Glomerular visceral epithelial cell (primary cell): Measurements from ENCODE around the gene CDC34.
A peak's percentile ranks its signal among the peaks of the same experiment; 100 is the strongest.

Source experiments
- DNase-seq: peaks from one replicate; pipeline ENCODE4 v3.0.0-alpha.2; 2016; ENCODE audit errors: extremely low spot score

CDC34 gene, protein sequence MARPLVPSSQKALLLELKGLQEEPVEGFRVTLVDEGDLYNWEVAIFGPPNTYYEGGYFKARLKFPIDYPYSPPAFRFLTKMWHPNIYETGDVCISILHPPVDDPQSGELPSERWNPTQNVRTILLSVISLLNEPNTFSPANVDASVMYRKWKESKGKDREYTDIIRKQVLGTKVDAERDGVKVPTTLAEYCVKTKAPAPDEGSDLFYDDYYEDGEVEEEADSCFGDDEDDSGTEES

DNA sequence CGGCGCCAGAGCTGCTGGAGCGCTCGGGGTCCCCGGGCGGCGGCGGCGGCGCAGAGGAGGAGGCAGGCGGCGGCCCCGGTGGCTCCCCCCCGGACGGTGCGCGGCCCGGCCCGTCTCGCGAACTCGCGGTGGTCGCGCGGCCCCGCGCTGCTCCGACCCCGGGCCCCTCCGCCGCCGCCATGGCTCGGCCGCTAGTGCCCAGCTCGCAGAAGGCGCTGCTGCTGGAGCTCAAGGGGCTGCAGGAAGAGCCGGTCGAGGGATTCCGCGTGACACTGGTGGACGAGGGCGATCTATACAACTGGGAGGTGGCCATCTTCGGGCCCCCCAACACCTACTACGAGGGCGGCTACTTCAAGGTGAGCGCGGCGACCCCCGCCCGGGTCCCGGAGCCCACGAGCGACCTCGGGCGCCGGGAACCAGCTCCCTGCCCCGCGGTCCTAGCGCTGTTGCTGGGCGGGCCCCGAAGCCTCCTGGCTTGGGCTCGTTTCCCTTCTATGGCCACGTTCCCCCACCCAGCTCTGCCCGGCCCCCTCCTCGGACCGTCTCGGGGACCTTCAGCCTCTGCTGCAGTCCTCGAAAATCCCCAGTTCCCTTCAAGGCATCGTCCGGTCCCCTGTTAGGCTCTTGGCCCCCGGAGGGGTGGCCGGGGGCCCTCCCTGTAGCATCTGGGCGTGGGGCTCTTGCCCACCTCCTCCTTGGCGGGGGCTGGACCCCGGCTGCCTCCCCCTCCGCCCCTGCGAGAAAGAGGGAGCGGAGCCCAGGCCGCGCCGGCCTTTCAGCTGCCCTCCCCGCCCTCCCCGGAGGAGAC lies at the start of gene CDC34:
TSS of gene CDC34 (plus strand) at position 8 of the 808 bp plus-strand sequence. CDS start at position 180, 172 bp downstream.
- peak; percentile 35 for DNase-seq

DNA sequence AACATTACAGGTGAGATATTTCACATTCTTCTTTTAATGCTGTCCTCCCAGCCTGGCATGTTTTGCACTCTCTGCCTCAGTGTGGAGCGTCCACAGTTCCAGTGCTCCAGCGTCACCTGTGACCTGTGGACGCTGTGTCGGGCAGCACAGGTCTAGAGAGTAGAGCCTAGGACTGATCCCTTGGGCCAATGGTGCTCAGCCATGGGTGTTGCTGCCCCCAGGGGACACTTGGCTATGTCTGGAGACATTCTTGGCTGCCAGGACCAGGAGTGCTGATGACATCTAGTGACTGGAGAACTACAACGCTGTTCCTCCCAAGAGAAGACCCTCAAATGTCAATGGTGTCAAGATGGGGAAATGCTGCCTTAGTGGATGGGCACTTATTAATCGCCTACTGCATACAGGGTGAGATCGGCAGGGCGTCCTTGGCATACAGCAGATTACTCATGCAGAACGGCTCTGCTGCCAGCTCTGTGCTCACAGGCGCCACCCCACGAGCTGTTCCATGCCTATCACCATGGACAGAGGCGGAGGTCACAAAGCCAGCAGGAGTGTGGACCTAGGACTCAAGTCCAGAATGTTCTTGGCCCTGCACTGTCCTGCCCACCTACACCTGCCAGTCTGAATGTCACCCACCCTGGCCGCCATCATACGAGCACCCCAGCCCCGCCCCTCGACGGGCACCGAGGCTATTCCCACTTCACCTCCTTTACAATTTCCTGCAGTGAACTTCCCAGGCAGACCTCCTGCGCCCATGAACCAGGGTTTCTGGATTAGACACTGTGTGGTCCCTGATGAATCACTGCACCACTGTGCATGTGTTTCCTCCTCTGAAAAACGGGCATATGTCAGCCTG lies 49.1 kb upstream of the CDC34 start:
- peak; percentile 38 for DNase-seq

DNA sequence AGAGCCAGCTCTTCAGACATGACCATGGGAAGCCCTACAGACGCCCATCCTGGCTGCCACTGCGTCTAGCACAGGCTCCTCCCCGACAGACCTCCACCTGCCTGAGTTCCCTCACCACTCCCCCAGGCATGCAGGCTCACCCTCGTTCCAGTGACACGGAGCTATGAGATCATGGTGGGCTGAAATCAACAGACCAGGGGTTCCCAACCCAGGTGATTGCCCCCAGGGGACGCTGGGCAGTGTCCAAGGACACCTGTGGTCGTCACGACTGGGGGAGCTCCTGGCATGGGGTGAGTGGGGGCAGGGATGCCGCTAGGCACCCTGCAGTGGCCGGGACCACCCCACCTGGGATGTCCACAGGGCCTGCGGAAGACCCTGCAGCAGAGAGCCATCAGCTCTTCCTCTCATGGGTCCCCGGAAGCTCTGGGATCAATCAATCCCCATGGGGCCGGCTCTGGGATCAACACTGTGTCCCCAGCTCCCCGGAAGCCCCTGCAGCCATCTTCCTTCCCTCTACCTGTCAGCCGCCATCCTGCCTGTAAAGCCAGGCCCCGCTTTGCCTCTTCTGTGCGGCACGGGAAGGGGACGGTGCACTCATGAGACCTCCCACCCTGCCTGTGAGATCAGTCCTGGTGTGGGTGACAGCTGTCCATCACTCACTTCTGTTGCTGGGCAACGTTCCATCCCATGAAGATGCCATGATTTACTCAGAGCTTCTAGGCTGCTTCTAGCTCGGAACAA lies 48.1 kb upstream of the CDC34 start:
- DNase-seq = no peak

DNA sequence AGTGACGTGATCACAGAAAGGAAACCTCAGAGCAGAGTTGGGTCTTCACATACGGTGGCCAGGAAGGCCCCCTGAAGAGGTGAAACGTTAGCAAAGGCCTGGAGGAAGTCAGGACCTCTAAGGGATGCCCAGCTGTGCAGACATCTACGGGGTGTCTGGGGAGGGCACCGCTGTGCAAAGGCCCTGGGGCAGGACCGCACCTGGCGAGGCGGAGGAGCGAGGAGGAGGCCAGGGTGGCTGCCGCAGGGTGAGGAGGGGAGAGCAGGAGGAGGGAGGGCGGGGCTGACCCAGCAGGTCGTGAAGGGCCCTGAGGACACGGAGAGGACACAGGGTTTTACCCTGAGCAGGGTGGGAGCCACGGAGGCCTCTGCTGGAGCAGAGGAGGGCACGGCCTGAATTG lies 47.1 kb upstream of the CDC34 start:
- no peak for DNase-seq

DNA sequence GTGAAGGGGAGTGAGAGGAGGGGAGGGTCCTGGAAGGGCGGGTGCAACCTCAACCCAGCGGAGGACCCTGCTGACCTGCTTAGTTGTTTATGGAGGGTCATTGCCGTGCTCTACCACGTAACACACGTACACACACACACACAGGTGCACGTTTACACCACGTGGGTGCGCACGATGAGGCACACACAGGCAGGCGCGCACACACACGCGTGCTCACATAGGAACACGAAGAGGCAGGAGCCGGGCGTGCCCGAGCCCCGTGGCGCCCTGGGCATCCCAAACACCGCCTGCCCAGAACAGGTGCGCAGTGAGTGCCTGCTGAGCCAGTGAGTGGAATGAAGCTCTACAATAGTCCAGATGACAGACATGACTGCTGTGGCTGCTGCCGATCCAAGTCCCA lies 46.5 kb upstream of the CDC34 start:
- DNase-seq = no peak

DNA sequence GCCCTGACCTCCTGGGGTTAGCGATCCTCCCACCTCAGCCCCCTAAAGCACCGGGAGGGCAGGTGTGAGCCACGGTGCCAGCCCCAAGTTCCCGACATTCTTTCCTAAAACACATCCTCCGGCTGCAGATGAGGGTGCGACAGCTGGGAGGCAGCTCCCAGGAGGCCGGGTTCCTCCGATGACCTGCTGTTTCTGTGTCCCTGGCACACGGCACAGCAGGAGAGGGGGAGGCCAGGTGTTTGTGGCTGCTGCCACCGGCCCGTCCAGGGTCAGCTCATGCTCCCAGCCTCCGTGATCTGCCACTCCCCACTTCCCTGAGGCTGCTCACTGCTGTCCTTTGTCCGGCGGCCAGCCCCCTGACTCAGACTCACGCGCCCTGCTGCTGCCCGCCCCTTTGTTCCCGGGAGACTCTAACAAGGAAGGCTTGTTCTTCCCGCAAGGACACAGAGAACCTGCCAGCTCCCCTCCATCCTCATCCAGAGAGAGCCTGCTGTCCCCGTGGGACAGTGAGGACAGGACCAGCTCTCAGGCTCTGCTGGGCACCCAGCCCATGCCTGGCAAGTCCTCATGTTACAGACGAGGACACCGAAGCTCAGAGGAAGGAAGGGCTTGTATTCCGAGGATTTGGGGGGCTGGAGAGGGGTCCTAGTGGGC lies 45.9 kb upstream of the CDC34 start:
- DNase-seq = peak; percentile 58

DNA sequence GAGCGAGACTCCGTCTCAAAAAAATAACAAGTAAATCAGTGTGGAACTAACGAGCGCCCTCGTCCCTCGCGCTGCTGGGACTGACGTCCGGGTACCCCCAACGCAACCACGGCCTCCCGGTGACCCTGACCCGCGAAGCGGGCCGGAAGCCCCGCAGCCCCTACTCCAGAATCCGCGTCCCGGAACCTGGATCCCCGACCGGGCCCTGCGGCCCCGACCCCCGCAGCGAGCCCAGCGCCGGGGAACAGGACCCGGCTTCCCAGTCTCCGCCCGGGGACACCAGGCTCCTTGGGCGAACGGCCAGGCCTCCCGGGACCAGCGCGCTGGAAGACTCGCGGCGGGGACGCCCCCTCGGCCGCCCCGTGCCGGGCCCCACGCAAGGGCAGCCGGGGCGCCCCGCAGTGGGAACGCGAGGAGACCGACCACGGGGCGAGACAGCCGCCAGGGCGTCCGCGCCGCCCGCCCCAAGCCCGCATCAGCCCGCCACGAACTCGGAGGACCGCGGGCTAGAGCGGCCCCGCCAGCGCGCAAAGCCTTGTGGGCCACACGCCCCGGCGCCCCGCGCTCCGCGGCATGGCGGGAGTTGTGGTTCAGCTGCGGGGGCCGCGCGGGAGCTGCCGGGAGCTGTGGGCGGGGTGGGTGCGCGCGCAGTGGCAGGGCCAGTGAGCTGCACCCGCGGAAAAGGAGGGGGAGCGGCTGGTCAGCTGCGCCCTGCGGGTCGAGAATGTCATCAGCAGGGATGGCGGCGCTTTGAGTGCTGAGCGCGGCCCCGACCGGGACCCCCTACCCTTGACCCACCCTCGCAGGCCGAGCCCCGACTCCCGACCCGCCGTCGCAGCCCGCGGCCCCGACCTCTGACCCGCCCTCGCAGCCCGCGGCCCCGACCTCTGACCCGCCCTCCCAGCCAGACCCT lies 42.8 kb upstream of the CDC34 start:
- DNase-seq = peak; percentile 95

DNA sequence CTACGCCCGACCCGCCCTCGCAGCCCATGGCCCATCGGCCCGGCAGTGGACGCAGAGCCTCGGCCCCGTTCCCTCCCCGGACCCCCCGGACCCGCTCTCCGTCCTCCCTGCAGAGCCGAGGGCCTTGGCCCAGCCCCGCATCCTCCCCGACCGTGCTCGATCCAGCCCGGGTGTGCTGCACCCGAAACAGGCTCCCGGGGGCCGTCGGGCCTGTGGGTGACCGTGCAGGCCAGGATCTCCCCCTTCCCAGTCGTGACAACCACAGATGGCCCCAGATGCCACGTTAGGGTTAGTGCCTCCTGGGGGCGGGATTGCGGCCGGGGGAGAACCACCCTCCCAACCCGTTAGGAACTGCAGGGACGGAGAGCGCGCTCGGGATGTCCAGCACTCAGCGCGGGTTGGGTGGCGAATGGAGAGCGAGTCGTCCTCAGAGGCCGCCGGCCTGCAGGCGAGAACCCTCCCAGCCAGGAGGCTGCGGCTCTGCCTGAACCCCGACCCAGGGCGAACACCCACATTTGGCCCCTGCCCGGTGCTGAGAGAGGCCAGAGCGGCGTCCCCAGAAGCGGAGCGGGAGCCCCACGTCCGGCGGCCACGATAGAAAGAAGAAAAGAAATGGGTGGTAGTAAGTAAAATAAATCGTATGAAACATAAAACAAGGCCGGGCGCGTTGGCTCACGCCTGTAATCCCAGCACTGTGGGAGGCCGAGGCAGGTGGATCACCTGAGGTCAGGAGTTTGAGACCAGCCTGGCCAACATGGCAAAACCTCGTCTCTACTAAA lies 42.0 kb upstream of the CDC34 start:
- DNase-seq = no peak

DNA sequence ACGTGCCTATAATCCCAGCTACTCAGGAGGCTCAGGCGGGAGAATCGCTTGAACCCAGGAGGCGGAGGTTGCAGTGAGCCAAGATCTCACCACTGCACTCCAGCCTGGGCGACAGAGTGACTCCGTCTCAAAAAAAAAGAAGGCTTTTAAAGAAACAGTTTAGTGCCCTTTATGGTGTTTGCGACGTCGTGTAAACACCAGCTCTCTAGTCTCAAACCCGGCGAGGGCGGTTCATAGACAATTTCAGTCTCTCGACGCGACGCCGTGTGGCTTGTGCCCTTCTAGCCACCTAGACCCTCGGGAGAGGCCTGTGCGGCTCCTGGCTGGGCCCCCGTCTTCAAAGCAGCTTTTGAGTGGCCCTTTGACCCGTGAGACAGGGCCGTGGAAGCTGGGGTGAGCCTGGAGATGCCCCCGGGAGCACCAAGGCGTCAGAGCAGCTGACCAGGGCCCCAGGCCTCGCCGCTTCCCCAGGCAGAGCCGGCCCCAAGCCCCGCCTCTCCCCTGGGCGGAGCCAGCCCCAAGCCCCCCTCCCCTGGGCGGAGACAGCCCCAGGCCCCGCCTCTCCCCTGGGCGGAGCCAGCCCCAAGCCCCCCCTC lies 40.3 kb upstream of the CDC34 start:
- no peak for DNase-seq

DNA sequence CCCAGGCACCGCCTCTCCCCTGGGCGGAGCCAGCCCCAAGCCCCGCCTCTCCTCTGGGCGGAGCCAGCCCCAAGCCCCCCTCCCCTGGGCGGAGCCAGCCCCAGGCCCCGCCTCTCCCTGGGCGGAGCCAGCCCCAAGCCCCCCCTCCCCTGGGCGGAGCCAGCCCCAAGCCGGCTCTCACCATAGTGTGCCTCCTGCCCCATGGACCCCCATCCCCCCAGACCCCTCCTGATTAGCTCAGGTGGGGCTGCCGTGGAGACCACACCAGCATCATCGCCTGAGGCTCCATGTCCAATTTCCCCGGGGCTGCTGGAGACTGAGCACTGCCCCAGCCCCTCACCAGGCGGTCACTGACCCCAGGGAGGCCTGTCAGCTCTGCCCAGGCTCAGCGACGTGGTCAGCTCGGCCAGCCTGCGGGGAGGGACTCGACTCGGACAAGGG lies 39.4 kb upstream of the CDC34 start:
- DNase-seq = no peak

DNA sequence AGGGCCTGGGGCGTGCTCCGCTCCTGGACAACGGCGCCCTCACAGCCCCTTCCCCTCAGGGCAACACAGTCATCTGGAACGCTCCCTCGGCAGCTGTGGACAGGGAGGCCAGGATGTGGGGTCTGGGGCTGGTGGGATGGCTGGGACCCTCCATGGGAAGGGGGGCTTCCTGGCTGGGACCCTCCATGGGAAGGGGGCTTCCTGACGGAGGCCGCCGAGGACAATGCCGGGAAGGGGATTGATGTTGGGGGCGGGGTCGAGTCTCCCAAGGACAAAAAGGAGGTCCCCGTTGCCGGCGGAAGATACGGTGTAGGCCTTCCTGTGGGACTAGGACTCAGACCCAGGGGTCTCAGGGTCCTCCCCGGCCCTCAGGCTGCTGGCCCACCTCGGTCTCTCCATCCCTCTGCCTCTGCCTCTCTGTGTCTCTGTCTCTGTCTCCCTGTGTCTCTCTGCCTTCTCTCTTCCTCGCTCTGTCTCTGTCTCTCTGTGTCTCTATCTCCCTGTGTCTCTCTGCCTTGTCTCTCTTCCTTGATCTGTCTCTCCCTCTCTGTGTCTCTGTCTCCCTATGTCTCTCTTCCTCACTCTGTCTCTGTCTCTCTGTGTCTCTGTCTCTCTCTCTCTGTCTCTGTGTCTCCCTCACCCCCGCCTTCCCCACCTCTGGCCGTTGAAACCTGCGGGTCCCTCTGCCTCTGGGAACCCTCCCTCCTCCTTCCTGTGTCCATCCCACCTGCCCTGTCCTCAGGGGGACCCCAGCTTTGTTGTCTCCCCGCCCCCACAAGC lies 38.0 kb upstream of the CDC34 start:
- DNase-seq = no peak

DNA sequence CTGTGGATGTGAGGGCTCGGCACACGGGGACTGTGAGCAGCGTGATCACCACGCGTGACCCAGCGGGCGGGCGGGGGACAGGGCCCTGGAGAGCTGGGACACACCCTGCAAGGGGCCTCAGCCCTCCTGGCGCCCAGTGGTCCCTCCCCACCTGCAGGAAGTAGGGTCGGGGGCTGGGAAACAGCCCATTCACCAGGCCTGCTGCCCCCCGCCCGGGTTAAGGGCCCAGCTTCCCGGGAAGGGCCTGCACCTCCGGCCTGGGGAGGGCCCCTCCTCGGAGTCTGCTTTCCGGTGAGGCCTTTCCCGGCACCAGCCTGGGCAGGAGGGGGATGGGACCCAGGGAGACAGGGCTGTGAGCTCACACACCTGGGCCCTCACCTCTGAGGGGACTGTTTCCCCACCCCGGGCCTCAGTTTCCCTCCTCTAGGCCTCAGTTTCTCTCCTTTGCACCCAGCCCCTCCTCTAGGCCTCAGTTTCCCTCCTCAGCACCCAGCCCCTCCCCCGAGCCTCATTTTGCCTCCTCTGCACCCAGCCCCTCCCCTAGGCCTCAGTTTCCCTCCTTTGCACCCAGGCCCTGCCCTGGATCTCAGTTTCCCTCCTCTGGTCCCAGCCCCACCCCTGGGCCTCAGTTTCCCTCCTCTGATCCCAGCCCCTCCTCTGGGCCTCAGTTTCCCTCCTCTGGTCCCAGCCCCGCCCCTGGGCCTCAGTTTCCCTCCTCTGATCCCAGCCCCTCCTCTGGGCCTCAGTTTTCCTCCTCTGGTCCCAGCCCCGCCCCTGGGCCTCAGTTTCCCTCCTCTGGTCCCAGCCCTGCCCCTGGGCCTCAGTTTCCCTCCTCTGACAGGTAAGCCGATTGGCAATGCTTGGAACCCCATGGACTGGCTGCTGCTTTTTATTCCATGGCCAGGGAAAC lies 37.1 kb upstream of the CDC34 start:
- DNase-seq = no peak

DNA sequence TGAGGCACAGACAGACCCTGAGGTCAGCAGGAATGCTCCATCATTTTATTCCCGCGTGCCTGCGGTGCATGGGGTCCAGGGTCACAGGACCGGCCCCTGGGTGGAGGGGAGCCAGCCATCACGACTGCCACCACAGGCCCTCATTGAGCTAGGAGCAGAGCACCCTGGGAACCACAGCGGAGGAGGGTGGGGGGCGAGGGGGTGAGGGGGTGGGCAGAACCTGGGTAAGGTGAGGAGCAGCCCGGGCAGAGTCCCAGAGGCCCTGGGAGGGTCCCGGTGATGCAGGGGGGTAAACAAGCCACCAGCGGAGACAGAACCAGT lies 36.5 kb upstream of the CDC34 start:
- no peak for DNase-seq

DNA sequence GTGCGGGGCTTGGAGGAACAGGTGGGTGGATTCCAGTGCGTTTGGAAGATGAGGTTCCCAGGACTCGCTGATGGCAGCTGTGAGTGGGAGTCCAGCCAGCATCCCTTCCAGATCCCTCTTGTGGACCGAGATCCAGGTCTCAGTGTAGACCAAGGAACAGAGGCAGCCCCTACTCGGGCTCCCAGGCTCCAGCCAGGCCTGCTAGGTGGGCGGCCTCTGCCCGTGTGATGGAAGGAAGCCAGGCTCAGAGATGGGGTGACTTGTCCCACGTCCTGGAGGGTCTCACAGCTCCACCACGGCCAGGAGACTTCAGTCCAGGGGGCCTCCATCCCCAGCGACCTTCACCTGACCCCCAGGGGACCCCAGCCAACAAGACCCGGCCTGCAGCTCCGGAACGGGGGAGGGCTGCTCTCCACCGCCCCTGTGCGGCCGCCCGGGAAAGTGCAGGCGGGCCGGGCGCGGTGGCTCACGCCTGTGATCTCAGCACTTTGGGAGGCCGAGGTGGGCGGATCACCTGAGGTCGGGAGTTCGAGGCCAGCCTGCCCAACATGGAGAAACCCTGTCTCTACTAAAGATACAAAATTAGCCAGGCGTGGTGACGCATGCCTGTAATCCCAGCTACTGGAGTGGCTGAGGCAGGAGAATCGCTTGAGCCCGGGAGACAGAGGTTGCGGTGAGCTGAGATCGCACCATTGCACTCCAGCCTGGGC lies 36.0 kb upstream of the CDC34 start:
- peak; percentile 47 for DNase-seq

DNA sequence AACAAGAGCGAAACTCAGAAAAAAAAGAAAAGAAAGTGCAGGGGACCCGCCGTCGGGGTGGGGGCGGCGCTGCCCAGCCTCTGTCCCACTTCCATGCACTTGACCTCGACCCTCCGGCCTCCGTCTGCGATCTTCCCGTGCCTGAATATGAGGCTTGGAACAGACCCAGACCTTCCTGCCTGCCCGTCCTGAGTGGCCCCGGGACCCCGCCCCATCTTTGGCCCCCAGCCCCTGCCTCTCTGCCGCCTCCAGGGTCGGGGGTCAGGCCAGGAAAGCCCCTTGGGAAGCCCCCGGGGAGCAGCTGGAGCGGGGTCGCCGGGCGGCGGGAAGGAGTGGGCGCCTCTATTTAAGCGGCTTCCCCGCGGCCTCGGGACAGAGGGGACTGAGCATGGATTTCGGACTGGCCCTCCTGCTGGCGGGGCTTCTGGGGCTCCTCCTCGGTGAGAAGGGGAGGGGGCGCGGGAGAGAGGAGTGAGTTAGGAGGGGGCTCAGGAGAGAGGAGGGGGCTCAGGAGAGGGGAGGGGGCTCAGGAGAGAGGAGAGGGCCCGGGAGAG lies 35.4 kb upstream of the CDC34 start, which contains the start of gene MADCAM1:
TSS of gene MADCAM1 (plus strand) at position 375 of the 554 bp plus-strand sequence. CDS start at position 389, 14 bp downstream.
- no peak for DNase-seq

DNA sequence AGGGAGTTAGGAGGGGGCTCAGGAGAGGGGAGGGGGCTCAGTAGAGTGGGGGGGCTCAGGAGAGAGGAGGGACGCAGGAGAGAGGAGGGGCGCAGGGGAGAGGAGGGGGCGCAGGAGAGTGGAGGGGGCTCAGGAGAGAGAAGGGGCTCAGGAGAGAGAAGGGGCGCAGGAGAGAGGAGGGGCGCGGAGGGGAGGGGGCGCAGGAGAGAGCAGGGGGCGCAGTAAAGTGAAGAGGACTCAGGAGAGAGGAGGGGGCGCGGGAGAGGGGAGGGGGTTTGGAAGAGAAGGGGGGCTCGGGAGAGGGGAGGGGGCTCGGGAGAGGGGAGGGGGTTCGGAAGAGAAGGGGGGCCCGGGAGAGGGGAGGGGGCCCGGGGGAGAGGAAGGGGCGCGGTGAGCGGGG lies 34.6 kb upstream of the CDC34 start:
- no peak for DNase-seq
